ENCODE data around the gene DNTTIP2. TPM values are rescaled to one million over a fixed set of nuclear protein-coding genes. Genes with fewer than 3 reads are reported as not detected.

The DNTTIP2 gene
- total and polyA plus RNA-seq, 9 of the 15 experiments (the other 6 are each of a cell fraction or from before 2014, with no cell fraction given): 50.4 to 138 (median 97.0) TPM

GRCh38 chr1:93846206-93846991, 32.6 kb downstream of the DNTTIP2 start (continued):
- TF ChIP-seq THAP7 (CRISPR knock-in tag; IDR thresholded peaks at IDR 0.05) (no peak), WHSC1 (IDR thresholded peaks at IDR 0.05; ENCODE audit: low read length) (no peak), PHB (CRISPR knock-in tag; IDR thresholded peaks at IDR 0.05) (0 out of 2 replicates have a peak, but pooled peaks have one; percentile 21), TRIM25 (IDR thresholded peaks at IDR 0.05; ENCODE audit: borderline replicate concordance) (no peak), UBTF (IDR thresholded peaks at IDR 0.05; ENCODE audit: borderline replicate concordance in 1 of 2, low read depth in 2 of 2, low read length in 2 of 2) (peak in 1 of 2 experiments; percentile 76; a peak in 2 of 4 replicates), ZZZ3 (IDR thresholded peaks at IDR 0.05) (no peak), ZFX (CRISPR knock-in tag; IDR thresholded peaks at IDR 0.05) (peak; percentile 81), CEBPG (CRISPR knock-in tag; IDR thresholded peaks at IDR 0.05) (no peak), CEBPG (tag; conservative IDR thresholded peaks at IDR 0.05 in 1 of 2, IDR thresholded peaks at IDR 0.05 in 1 of 2) (peak in 1 of 2 experiments; percentile 52; a peak in 2 of 4 replicates), ATF7 (IDR thresholded peaks at IDR 0.05) (peak; percentile 66), MITF (IDR thresholded peaks at IDR 0.05) (no peak), TEAD1 (CRISPR knock-in tag; IDR thresholded peaks at IDR 0.05) (peak in 1 of 2 experiments; percentile 30; a peak in 1 of 4 replicates), FOXM1 (IDR thresholded peaks at IDR 0.05; ENCODE audit: low read depth) (no peak), FOXM1 (CRISPR knock-in tag; IDR thresholded peaks at IDR 0.05; ENCODE audit: low read depth) (no peak), ZNF449 (CRISPR knock-in tag; IDR thresholded peaks at IDR 0.05) (no peak), ZBTB17 (CRISPR knock-in tag; IDR thresholded peaks at IDR 0.05) (no peak), ZNF274 (IDR thresholded peaks at IDR 0.05; ENCODE audit: borderline replicate concordance, low read depth, low read length) (no peak), MAX (CRISPR knock-in tag; IDR thresholded peaks at IDR 0.05) (peak; percentile 85)

Measured in K562 (cell line).